Neural progenitor cell (in vitro differentiated cells): ENCODE results near the gene MGMT. TPM values are rescaled to one million over a fixed set of nuclear protein-coding genes. Genes with fewer than 3 reads are reported as not detected.

Source experiments
- DNase-seq: peaks from one replicate; pipeline ENCODE4 v3.0.0-alpha.2; 2016; ENCODE audit warnings: low spot score
- H2AFZ ChIP-seq: fragments of 200-600 bp; sonication (generic); replicated peaks from 2 replicates; pipeline ENCODE4 v1.6.1; 2016; ENCODE audit warnings: antibody characterized with exemption
- H3F3A ChIP-seq: fragments of 200-600 bp; sonication (generic); 2 replicates; pipeline ENCODE4 v1.6.1; 2016; ENCODE audit warnings: antibody characterized with exemption, low read depth
- H3K27ac ChIP-seq: fragments of 200-600 bp; sonication (generic); 2 replicates; pipeline ENCODE4 v1.5.1; 2016; ENCODE audit warnings: mild to moderate bottlenecking
- H3K27me3 ChIP-seq: fragments of 200-600 bp; sonication (generic); 2 replicates; pipeline ENCODE4 v1.6.1; 2016; ENCODE audit warnings: mild to moderate bottlenecking, moderate library complexity
- H3K36me3 ChIP-seq: fragments of 200-600 bp; sonication (generic); 2 replicates; pipeline ENCODE4 v1.5.1; 2016
- H3K4me1 ChIP-seq: fragments of 200-600 bp; sonication (generic); 2 replicates; pipeline ENCODE4 v1.6.1; 2016; ENCODE audit warnings: mixed run types
- H3K4me2 ChIP-seq: fragments of 200-600 bp; sonication (generic); 2 replicates; pipeline ENCODE4 v1.6.1; 2016
- H3K4me3 ChIP-seq: fragments of 200-600 bp; sonication (generic); 2 replicates; pipeline ENCODE4 v1.5.1; 2016
- H3K79me2 ChIP-seq: fragments of 200-600 bp; sonication (generic); 2 replicates; pipeline ENCODE4 v1.6.1; 2016; ENCODE audit warnings: low read depth
- H3K9ac ChIP-seq: fragments of 200-600 bp; sonication (generic); 2 replicates; pipeline ENCODE4 v1.6.1; 2016
- H3K9me3 ChIP-seq: fragments of 200-600 bp; sonication (generic); 2 replicates; pipeline ENCODE4 v1.5.1; 2016; ENCODE audit warnings: low read depth
- H4K20me1 ChIP-seq: fragments of 200-600 bp; sonication (generic); 2 replicates; pipeline ENCODE4 v1.6.1; 2016; ENCODE audit warnings: low read depth
- H3K27ac Mint-ChIP-seq: 3 replicates; pipeline ENCODE4 v1.8.0; 2021; ENCODE audit warnings: mixed read lengths
- H3K27me3 Mint-ChIP-seq: 2 replicates; pipeline ENCODE4 v1.8.0; 2022; ENCODE audit warnings: low read depth, mild to moderate bottlenecking, inconsistent platforms, moderate library complexity, mixed read lengths; ENCODE audit not compliant: insufficient read depth
- H3K36me3 Mint-ChIP-seq: 3 replicates; pipeline ENCODE4 v1.8.0; 2021; ENCODE audit warnings: mixed read lengths
- H3K4me1 Mint-ChIP-seq: 3 replicates; pipeline ENCODE4 v1.8.0; 2021; ENCODE audit warnings: mixed read lengths
- H3K4me3 Mint-ChIP-seq: 3 replicates; pipeline ENCODE4 v1.8.0; 2021; ENCODE audit warnings: mild to moderate bottlenecking, moderate library complexity, mixed read lengths
- H3K9me3 Mint-ChIP-seq: 3 replicates; pipeline ENCODE4 v1.8.0; 2020; ENCODE audit warnings: mixed read lengths
- EZH2 ChIP-seq: fragments of 200-600 bp; sonication (generic); IDR thresholded peaks from 2 replicates; pipeline ENCODE4 v1.6.1; 2017; ENCODE audit warnings: antibody characterized with exemption, mild to moderate bottlenecking, moderate library complexity
- EZH2phosphoT487 ChIP-seq: fragments of 200-600 bp; sonication (generic); IDR thresholded peaks from 2 replicates; pipeline ENCODE4 v1.6.1; 2017; ENCODE audit warnings: antibody characterized with exemption
- total RNA-seq: library from RNA; depleted of rRNA; stranded (reverse); fragments of >200 nt; gene quantifications from 2 replicates; pipeline ENCODE4 v1.2.3, GENCODE V29; 2015; ENCODE audit warnings: low replicate concordance
- TF ChIP-seq, protein P1 (sequence below): fragments of 200-600 bp; sonication (generic); IDR thresholded peaks from 2 replicates; pipeline ENCODE4 v1.5.1; 2017; ENCODE audit warnings: antibody characterized with exemption, mild to moderate bottlenecking

The MGMT gene
- total RNA-seq, 1 donor from 2014 or later, result 17.5 TPM

DNA sequence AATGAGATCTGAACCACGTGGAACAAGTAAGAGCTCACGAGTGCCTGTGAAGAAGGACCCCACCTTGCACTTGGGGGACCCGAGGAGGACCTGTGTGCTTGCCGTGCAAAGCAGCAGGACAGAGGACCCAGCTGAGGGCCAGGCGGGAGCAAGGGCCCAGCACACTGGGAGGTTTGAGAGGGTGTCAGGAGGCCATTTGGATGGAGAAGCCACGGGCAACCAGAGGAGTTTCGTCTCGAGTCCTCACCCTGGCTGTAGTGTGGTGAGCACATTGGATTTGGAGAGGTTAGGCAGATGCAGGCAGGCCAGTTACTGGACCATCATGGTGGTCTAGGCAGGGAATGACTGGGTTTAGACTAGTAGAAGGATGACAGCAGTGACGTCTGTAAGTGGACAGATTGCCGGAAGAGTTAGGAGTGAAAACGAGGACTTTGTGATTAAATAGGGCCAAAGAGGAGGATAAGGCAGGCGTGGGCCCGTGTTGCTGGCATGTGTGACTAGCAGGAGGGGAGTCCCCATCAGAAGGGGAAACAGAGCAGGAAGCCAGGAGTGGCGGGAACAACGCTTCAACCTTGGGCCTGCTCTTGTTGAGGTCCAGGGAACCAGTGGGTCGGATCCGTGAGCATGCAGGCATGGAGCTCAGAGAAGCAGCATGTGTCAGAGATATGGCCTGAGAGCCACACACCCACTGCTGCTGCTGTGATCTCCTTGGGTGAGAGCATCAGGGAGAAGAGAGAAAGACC, 208.2 kb downstream of the MGMT start:
- no peaks in the 10 kb centered on the region for H3K4me1 Mint-ChIP-seq
- H3K27me3 ChIP-seq, result no peaks in the 10 kb centered on the region
- peaks cover 6% of the 10 kb centered on the region for H3K27me3 Mint-ChIP-seq
- no peak overlapping the region for H3K27ac ChIP-seq
- no peak overlapping the region for H3K4me3 ChIP-seq
- no peaks in the 10 kb centered on the region for H3K4me1 ChIP-seq
- no peaks in the 10 kb centered on the region for H3K36me3 ChIP-seq
- no peaks in the 10 kb centered on the region for H3F3A ChIP-seq
- peaks cover 19% of the 10 kb centered on the region for H3K9me3 Mint-ChIP-seq
- no peaks in the 10 kb centered on the region for H3K9me3 ChIP-seq
- peaks cover 5% of the 10 kb centered on the region for H3K36me3 Mint-ChIP-seq
- H3K27ac Mint-ChIP-seq, result peak overlapping the region; percentile 26
- no peak for TF ChIP-seq EZH2phosphoT487
- TF ChIP-seq, protein P1, sequence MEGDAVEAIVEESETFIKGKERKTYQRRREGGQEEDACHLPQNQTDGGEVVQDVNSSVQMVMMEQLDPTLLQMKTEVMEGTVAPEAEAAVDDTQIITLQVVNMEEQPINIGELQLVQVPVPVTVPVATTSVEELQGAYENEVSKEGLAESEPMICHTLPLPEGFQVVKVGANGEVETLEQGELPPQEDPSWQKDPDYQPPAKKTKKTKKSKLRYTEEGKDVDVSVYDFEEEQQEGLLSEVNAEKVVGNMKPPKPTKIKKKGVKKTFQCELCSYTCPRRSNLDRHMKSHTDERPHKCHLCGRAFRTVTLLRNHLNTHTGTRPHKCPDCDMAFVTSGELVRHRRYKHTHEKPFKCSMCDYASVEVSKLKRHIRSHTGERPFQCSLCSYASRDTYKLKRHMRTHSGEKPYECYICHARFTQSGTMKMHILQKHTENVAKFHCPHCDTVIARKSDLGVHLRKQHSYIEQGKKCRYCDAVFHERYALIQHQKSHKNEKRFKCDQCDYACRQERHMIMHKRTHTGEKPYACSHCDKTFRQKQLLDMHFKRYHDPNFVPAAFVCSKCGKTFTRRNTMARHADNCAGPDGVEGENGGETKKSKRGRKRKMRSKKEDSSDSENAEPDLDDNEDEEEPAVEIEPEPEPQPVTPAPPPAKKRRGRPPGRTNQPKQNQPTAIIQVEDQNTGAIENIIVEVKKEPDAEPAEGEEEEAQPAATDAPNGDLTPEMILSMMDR, result no peak
- no peak for TF ChIP-seq EZH2
- H4K20me1 ChIP-seq, result no peaks in the 10 kb centered on the region
- no peak for DNase-seq
- no peak overlapping the region for H3K9ac ChIP-seq
- H3K4me2 ChIP-seq, result no peak overlapping the region
- no peaks in the 10 kb centered on the region for H3K79me2 ChIP-seq
- no peak overlapping the region for H3K4me3 Mint-ChIP-seq
- H2AFZ ChIP-seq, result no peak overlapping the region

DNA sequence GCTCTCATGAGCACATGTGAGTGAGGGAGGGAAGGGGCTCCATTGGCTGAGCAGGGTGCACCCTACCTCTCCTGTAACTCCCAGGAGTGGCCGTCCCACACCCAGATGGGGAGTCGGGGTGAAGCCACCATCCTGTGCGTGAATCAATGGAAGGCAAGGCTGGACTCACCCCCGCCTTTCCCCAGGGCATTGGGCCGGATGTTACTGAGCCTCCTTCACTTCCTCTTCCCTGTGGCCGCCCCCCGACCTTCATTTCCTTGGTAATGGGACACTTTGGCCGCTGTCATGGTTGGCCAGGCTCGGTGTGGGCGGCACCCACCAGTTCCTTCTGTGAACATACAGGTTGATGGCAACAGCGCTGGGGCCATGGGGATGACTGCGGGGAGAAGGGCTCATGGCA, 209.0 kb downstream of the MGMT start:
- H3K36me3 Mint-ChIP-seq, result peaks cover 5% of the 10 kb centered on the region
- H4K20me1 ChIP-seq, result no peaks in the 10 kb centered on the region
- TF ChIP-seq EZH2, result no peak
- TF ChIP-seq EZH2phosphoT487, result no peak
- TF ChIP-seq, protein P1, result no peak
- no peak overlapping the region for H2AFZ ChIP-seq
- no peaks in the 10 kb centered on the region for H3K9me3 ChIP-seq
- no peaks in the 10 kb centered on the region for H3K79me2 ChIP-seq
- H3K27me3 Mint-ChIP-seq, result peaks cover 6% of the 10 kb centered on the region
- no peaks in the 10 kb centered on the region for H3K27me3 ChIP-seq
- peak overlapping the region; percentile 17 for H3K27ac Mint-ChIP-seq
- H3K4me1 ChIP-seq, result no peaks in the 10 kb centered on the region
- H3K9me3 Mint-ChIP-seq, result peaks cover 11% of the 10 kb centered on the region
- H3K4me3 ChIP-seq, result no peak overlapping the region
- H3K36me3 ChIP-seq, result no peaks in the 10 kb centered on the region
- no peaks in the 10 kb centered on the region for H3F3A ChIP-seq
- H3K27ac ChIP-seq, result no peak overlapping the region
- no peak overlapping the region for H3K9ac ChIP-seq
- no peak overlapping the region for H3K4me3 Mint-ChIP-seq
- H3K4me2 ChIP-seq, result no peak overlapping the region
- H3K4me1 Mint-ChIP-seq, result no peaks in the 10 kb centered on the region
- DNase-seq, result no peak

DNA sequence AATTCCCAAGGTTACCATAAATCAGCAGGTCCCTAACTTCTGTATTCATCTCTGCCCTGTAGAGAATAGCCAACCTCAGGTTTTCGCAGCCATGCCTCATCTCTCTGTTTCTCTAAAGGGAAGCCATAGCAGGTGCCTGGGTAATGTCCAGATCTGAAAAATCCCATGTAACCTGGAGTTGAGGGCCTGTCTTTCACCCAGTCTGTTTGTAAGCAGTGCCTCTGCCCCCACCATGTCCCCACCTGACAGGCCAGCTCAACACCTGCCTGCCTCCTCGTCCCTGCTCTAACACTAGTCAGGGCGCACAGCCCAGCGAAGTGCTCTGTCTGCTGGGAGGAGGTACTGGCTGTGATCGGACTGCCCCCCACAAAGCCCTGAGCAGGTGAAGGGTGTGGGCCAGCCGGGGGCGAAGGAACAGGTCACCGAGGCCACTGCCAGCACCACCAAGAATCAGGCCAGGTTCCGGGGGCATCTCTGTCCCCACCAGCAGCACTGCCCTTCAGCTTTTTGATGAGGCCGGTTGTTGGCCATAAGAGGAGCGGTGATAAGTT, 210.4 kb downstream of the MGMT start:
- H3K27ac Mint-ChIP-seq, result no peak overlapping the region

More for the DNA sequence above, 210.4 kb downstream of the MGMT start:
- DNase-seq, result no peak
- Histone ChIP-seq H3K79me2 (no peaks in the 10 kb centered on the region), H3K27ac (no peak overlapping the region), H3K4me2 (no peak overlapping the region), H3K4me3 (no peak overlapping the region), H3K27me3 (no peaks in the 10 kb centered on the region), H3K9me3 (no peaks in the 10 kb centered on the region), H3K9ac (no peak overlapping the region), H3F3A (no peaks in the 10 kb centered on the region), H3K4me1 (no peaks in the 10 kb centered on the region), H2AFZ (no peak overlapping the region), H4K20me1 (no peaks in the 10 kb centered on the region), H3K36me3 (no peaks in the 10 kb centered on the region)
- Mint-ChIP-seq H3K4me1 (no peaks in the 10 kb centered on the region), H3K9me3 (peaks cover 6% of the 10 kb centered on the region), H3K36me3 (no peaks in the 10 kb centered on the region), H3K27me3 (peaks cover 8% of the 10 kb centered on the region), H3K4me3 (no peak overlapping the region)
- TF ChIP-seq EZH2, result no peak
- TF ChIP-seq, protein P1, result no peak
- TF ChIP-seq EZH2phosphoT487, result no peak
